T follicular helper cell (primary cell): ENCODE data around the gene GLP1R.

Experiments used
- DNase-seq: peaks from one replicate; pipeline ENCODE4 v3.0.0-alpha.2; 2020; ENCODE audit warnings: low read depth

GLP1R gene

DNA sequence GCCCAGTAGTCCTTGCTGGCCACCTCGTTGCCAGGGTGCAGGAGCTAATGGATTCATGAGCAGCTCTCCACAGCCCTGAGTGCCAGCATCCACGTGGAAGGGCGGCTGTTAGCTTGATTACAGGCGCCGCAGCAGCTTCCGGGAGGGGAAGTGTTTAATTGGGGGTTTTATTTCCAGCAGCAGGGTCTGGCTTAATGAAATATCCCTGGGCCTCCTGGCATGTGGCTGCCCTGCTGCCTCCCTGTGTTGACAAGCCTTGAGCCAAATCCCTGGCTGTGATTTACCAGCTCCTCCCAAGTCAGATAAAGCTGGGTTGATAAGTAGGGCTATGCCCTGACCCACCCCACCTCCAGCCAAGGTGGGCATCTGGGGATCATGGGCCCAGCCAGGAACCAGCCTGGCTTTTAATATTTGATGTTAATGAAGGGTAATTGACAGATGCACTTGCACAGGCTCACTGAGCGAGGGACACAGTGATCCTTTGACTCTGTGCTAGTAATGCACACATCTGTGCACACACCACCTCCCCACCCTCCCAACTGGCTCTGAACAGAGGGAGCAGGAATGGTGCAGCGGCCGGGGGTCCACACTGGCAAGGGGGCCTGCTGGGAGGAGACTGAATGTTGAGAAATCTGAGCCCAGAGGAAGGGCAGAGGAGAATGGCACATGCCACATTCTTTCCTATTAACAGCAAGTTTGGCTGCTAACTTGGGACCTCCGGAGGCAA is 13.6 kb downstream of the GLP1R start:
- no peak for DNase-seq

DNA sequence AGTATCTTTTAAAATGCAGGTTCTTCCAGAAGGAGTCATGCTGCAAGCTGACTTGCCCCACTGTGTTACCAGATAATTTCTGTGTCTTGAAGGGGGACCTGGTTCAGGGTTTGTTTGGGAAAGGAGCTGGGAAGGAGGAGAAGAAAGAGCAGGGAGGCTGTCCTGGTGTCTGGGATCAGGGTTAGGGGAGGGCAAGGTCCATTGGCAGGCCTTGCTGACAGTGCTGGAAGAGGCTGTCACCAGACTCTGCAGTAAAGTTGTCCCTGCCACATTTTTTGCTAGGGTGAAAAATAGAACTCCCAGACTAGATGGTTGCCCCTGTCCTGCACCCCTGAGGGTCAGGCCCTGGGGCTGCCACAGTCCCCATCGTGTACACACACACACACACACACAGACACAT is 14.9 kb downstream of the GLP1R start:
- DNase-seq, result no peak

DNA sequence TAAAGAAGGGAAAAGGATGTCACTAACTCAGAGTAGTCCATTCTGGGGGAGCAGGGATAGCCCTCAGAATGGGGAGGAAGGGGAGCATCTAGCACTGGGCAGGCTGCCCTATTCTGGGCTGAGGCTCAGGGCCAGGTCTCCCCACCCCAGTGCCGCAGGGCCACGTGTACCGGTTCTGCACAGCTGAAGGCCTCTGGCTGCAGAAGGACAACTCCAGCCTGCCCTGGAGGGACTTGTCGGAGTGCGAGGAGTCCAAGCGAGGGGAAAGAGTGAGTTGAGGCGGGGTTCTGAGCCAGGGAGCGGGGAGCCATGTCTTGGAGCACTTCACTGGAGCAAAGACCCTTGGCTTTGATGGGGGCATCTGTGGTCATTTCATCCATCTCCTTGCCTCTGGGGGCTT is 17.0 kb downstream of the GLP1R start:
- no peak for DNase-seq

- DNase-seq, result no peak
Observed at GRCh38 chr6:39068391-39068790, 19.8 kb downstream of the GLP1R start.

GRCh38 chr6:39072830-39073229 is 24.2 kb downstream of the GLP1R start:
- no peak for DNase-seq

DNA sequence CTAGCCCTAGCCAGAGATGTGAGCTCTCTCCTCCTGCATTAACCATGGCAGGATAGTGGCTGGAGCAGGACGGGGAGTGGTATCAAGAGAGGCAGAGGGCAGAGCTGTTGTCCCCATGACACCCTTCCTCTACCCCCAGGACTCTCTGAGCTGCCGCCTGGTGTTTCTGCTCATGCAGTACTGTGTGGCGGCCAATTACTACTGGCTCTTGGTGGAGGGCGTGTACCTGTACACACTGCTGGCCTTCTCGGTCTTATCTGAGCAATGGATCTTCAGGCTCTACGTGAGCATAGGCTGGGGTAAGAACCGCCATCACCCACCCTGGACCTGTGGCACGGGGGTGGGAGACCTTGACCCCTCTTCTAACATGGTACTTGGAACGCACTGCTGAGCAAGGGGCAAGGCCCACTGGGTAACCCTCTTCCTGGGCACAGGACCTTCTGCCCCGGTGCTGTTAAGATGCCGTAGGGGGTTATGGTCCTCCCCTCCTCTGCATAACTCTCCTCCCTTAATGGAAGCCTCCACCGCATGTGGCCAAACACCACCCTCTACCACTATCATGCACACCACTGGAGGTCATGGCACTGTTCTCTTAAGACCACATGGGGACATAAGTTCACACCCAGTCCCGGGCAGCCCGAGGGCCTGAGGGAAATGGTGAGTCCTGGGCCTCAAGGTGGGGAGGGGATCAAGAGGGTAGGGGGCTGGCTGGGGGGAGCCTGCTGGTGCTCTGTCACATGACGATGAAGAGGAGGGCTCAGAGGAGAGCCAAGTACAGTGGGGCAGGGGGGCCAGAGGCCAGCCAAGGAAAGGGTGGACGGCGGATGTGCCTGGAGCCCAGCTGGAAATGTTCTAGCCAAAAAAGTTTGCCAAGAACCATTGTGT is 25.1 kb downstream of the GLP1R start:
- DNase-seq, result no peak

DNA sequence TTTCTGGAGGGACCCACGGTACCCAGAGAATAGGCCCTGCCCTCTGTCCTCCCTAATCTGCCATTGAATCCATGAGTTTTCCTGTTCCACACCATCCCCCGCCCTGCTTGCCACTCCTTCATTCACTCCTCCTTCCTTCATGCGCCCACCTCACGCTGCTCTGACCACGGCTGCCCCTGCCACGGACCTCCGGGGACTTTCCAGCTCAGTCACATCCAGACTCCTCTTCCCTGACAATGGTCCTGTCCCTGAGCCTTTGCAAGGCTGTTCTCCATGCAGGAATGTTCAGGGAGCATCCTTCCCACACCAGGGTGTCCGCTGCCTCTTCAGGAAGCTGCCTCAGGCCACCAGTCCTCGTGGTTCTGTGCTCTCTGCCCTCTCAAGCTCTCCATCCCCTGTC is 25.9 kb downstream of the GLP1R start:
- DNase-seq, result no peak

DNA sequence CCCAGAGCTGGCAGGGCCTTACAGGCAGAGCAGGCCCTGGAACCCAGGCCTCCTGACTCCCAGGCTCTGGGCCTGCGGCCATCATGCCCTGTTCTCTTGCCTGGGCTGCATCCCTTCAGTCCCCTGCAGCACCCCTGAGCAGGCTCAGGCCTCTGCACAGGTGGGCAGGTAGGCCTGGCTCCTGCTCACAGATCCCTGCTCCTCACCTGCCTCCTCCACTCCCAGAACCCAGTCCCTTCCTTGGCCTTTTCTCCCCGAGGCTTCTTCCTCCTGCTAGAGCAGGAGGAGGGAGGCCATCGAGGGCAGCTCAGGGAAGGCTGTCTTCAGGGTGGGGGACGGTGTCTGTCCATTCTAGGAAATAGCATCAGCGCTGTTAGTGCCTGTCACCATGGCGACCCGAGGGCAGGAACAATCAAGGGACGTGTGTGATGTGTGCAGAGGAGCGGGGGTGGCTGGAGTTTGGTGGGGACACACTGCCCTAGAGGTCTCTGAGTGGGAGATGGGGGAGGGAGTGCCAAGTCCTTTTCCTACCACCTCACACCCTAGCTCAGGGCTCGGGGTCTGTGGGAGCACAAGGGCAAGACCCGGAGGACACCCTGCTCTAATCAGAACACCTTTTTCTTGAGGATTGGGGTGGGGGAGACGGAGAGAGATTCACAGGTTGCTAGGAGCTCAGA is 26.6 kb downstream of the GLP1R start:
- DNase-seq, result no peak

DNA sequence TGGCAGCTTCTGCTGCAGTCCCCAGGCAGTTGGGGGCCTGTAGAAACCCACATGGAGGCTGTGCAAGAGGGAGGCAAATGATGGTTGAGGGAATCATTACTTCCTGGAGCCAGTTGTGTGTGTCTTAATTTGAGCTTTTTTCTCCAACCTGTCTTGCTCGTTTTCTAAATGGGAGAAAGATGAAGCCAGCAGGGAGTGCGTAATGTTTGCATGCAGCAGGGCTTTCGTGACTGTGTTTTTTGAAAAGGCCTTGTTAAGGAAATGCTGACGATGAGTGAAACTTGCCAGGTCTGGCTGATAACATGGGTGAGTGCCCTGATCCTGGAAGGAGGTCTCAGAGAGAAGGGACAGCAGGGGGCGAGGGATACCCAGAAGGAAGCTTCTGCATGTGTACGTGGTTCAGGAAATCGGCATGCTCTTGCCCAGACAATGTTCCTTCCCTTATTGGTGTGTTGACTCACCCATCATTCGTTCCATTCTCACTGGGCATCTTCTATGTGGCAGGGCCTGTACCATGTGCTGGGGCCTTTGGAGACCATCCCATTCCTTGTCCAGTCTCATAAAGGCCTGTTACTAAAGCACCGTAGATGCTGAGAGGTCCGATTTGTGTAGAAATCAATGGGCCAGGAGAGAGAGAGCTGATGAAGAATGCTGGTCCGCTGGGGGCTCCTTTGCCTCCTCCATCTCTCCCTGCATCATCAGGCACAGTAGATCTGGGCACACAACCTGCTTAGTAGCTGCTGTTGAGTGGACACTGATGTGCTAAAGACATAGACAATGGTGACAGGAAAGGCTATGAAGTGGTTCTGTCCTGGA is 27.4 kb downstream of the GLP1R start:
- DNase-seq, result no peak

- no peak for DNase-seq
Observed at GRCh38 chr6:39076623-39077535, 28.3 kb downstream of the GLP1R start.

DNA sequence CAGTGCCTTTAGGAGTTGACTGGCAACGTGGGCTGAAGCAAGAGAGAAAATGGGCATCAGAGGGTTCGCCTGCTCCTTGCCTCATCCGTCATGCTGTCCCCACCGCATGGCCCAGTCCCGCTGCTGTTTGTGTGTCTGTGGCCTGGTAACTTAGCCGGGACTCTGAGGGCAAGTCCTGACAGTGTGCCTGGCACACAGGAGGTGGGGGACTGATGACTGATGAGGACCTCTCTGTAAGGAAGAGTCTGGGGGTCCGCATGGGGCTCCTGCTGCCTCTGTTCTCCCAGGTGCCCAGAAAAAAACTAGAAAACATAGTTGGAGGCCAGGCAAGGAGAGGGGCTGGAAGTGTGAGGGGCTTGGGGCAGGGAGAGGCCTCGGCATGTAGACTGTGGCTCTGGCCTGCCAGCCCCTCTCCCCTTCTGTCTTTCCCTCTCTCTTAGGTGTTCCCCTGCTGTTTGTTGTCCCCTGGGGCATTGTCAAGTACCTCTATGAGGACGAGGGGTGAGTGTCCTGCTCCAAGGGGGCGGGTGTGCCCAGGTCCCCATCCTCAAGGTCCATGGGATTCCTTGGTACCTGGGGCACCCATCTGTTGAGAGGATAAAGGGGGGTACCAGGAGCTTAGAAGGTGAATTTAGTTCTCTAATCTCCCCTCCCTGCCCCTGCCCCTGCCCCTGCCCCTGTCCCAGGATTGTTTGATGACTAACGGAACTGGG is 29.5 kb downstream of the GLP1R start:
- DNase-seq, result no peak

DNA sequence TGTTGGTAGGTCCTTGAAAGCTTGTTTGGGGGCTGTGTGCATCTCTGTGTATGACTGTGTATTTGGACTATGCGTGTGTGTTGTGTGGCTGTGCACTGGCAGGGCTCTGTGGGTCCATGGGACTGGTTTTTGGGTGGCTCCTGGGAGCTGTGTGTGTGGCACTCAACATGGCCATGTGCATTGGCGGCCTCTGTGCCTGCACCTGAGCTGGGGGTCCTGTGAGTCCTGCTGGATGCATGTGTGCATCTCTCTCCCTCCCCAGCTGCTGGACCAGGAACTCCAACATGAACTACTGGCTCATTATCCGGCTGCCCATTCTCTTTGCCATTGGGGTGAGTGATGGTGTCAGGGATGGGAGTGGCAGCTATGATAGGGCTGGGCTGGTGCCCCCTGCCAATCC is 30.1 kb downstream of the GLP1R start:
- no peak for DNase-seq

- DNase-seq, result no peak
Observed at GRCh38 chr6:39079197-39080125, 30.9 kb downstream of the GLP1R start.

GRCh38 chr6:39080246-39080875 is 31.8 kb downstream of the GLP1R start:
- DNase-seq, result no peak

DNA sequence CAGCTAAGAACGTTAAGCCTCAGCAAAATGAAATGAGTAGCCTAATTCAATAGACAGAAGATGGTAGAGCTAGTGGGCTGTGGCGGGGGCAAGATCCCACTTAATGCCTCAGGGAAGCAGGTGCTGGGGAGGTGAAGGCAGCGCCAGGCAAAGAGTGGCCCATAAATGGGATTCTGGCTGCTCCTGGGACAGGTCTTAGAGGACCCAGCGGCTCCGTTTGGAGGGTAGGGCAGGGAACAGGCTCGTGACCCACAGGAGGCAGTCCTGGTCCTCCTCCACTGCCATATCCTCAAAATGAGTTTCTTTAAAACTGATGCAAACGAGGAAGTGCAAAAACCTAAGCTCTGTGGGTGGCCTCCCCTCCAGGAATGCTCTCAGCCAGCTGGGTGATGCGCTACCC is 33.7 kb downstream of the GLP1R start:
- DNase-seq, result no peak

DNA sequence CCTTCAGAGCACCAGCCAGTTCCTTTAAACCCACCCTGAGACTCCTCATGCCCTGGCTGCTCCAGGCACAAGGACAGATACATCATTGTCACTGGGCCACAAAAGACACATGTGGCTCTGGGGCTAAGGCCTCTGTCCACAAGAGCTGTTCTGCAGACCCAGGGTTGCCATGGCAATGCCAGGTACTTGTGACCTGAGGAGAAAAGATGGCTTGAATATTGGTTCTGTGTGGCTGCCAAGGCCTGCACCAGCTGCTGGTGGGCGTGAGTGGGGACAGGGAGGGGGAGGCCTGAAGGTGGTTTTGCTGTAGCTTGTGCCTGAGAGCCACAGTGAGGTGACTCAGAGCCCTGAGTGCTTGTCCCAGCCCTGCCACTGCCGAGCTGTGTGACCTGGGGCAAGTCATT is 34.7 kb downstream of the GLP1R start:
- DNase-seq, result no peak

DNA sequence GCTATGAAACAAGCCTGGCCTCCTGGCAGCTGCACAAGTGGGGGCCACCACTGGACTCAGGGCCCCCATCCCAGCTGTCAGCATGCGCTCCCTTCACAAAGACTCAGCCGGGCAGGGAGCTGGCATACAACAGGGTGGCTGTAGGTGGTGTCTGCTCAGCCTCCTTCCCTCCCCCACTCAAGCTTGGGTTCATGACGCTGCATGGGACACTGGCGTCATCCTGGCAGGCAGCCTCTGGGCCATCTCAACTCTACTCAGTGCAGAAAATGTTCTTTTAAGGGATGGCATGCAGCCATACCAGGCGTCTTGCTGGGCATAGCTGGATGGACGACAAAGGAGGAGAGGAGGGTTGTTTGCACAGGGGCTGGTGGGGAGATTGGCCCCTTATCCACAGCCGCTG is 35.9 kb downstream of the GLP1R start:
- no peak for DNase-seq

DNA sequence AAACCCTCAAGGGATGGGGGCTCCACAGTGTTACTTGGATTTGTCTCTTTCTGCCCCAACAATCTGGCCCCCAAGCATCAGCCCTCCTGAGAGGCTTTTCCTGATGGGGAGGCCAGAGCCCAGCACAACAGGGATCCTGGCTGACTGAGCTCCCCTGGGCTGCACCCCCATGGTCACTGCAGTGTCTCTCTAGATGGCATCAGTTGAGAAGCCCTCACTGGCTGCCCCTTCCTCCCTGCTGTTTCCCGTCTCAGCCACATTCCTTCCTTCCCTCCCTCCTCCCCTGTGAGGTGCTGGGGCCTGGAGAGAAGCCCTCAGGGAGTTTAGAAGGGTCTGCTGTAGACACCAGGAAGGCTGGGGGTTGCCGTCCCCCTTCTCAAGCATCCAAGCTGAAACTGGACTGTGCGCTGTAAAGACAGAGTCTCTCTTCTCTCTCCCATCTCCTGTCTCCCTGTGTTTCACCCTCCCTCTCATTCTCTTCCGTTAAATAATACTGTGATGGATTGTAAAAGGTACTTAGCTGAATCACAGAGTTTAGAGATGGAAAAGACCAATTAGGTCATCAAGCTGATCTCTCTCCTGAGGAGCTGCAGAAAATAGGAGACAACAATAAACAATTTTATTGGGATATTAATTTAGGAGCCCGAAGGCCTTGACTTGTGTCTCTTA is 36.7 kb downstream of the GLP1R start:
- no peak for DNase-seq
